GM19099 (cell line): ENCODE results near the gene HAVCR1.

ENCODE experiments used
- POLR2A ChIP-seq: IDR thresholded peaks from 3 replicates; pipeline ENCODE4 v1.6.1; 2011; ENCODE audit warnings: low read depth; ENCODE audit not compliant: insufficient read length; ENCODE audit errors: extremely low read depth

HAVCR1 gene

DNA sequence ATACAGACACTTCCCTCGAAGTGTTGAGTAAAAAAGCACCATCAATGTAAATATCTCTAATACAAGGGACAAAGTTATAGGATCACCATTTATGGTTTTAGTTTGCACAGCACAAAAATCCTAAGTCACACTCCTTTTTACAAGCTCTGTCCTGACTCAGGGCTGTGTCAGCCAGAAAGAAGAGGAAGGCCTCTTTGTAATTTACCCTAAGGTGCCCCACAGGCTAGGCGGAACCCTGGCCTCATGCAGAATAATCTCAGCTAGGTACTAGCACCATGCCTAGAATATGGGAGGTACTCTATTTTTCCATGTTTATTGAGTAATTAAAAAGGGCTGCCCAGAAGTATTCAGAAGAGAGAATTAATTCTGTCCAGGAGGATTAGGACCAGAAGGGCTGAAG, 36.9 kb downstream of the HAVCR1 start:
- no peak for TF ChIP-seq POLR2A

DNA sequence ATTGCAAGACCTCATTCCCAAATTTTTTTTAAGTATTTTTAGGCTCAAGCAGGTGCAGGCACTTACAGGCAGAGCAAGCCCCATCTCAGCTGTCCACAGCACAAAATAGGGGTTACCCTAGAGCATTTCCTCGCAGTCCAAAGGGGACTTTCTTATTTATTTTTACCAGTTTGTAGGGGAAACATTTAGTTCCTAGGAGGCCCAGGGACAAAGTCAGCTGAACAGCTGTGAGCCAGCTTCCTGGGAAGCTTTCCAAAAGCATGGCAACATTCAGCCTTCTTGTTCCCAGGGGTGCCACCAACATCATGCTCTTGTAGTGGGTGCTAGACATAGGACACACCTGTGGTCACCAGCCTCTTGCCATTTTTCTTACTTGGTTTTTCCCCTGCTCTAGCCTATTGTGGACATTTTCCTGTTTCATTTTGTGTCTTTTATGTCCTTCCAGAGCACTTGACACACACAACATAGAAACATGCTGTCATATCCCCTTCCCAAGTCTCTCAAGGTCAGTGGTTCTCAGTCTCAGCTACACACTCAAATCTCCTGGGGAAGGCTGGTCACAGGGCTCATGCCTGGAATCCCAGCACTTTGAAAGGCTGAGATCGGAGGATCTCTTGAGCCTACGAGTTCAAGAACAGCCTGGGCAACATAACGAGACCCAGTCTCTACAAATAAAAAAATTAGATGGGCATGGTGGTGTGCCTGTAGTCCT, 38.2 kb downstream of the HAVCR1 start:
- TF ChIP-seq POLR2A, result no peak

DNA sequence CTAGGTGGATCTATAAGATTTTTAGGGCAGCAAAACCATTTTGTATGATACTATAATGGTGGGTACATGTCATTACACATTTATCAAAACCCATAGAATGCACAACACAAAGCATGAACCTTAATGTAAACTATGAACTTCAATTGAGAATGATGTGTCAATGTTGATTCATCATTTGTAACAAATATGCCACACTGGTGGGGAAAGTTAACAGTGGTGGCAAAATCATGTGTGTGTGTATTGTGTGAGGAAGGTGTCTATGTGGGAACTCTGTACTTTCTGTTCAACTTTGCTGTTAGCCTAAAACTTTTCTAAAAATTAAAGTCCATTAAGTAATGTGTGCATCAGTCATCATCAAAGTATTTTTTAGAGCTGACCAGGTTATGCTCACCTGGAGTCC, 38.9 kb downstream of the HAVCR1 start:
- no peak for TF ChIP-seq POLR2A

DNA sequence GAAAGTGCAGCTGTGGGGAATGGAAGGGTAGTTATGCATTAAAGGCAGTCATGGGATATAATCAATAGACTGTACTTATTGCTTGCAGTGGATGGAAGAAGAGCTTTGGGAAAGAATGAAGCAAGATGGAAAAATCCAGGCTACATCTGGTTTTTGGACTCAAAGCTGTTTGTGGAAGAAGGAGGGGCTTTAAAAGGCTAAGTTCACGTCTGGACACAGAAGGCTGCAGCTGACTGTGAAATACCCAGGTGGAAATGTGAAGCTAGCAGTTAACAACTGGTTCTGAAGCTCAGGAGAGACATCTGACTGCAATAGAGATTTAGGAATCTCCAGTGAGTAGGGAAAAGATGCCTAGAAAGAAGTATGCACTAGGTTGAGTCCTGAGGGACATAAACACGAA, 52.7 kb downstream of the HAVCR1 start:
- TF ChIP-seq POLR2A, result no peak

DNA sequence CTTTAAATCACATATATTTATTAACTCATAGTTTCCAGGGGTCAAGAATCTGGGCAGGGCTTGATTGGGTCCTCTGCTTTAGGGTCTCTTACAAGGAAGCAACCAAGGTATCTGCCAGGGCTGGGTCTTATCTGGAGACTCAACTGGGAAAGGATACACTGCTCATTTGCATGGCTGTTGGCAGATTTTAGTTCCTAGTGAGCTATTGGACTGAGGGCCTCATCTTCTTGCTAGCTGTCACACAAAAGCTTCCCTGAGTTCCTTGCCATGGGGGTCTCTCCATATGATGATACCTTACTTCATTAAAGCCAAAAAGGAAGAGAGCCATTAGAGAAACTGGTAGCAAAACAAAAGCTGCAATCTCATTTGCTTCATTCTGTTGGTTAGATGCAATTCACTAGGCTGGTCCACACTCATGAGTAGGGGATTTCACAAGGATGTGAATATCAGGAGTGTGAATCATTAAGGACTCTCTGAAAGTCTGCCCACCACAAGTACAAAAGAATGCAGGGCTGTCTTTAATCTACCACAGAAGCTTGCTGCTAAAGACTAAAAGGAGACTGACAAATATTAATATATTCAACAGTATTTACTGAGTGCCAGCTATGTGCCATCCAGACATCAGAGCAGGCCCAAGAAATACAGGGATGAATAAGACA, 53.9 kb downstream of the HAVCR1 start:
- no peak for TF ChIP-seq POLR2A

DNA sequence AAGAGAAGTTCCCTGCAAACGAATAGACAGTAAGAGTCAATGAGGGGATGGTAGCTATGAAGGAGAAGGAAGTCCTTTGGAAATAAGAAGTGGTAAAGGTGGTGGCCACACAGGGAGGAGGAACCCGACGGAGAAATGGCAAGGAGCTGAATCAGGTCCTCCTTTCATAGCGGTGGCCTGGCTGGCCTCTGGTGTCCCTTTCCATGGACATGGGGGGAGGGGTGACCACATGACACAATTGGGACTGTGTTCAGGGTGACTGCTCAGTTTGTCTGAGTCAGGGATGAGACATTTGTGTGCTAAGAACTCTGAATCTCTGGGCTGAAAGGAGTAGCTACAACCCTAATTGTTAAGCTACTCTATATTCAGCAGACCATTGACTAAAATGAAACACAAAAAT, 67.2 kb downstream of the HAVCR1 start:
- no peak for TF ChIP-seq POLR2A

DNA sequence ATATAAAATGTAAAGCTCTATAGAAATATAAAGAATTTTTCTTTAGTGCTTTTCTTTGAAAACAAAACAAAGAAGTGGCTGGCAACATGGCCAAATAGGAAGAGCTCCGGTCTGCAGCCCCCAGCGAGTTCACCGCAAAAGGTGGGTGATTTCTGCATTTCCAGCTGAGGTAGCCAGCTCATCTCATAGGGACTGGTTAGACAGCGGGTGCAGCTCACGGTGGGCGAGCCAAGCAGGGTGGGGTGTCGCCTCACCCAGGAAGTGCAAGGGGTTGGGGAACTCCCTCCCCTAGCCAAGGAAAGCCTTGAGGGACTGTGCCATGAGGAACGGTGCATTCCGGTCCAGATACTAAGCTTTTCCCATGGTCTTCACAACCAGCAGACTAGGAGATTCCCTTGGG, 74.9 kb downstream of the HAVCR1 start:
- no peak for TF ChIP-seq POLR2A

DNA sequence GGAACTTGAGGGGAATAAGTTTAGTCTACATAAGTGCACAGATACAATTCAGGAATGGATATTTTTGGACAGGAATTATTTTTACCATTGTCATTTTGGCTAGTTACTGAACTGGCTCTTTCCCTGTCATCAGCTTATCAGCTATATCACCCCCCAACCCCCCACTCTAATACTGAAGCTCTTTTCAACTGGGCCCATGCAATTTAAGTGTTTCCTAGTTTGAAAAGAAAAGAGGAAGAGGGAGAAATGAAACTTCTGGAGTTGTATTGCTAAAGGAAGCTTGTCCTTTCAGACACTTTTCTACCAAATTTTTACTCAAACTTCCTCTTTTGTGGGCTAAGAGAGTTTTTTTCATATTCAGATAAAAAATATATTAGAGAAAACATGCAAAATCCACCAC, 77.4 kb downstream of the HAVCR1 start:
- no peak for TF ChIP-seq POLR2A
